Mesothelial cell of epicardium (in vitro differentiated cells): ENCODE data around the gene UBXN11. TPM values are rescaled to one million over a fixed set of nuclear protein-coding genes. Genes with fewer than 3 reads are reported as not detected.
"Not testable (repeated sequence)": the region's sequence is repeated elsewhere in the genome, so short reads cannot be mapped to it uniquely, and the experiment has no call there.

ENCODE experiments used
- DNase-seq, 2 experiments: peaks; one replicate each; pipeline ENCODE4 v3.0.0; 2021; ENCODE audit warnings: low spot score in 2 of 2; ENCODE audit not compliant: unreplicated experiment in 2 of 2
- H3K27ac Mint-ChIP-seq: 2 replicates; pipeline ENCODE4 v1.8.0; 2021; ENCODE audit warnings: mixed read lengths
- H3K27me3 Mint-ChIP-seq: 2 replicates; pipeline ENCODE4 v1.8.0; 2021; ENCODE audit warnings: low read depth, mixed read lengths
- H3K36me3 Mint-ChIP-seq: 2 replicates; pipeline ENCODE4 v1.8.0; 2021; ENCODE audit warnings: mixed read lengths
- H3K4me1 Mint-ChIP-seq: 2 replicates; pipeline ENCODE4 v1.8.0; 2021; ENCODE audit warnings: mixed read lengths
- H3K4me3 Mint-ChIP-seq: 2 replicates; pipeline ENCODE4 v1.8.0; 2021; ENCODE audit warnings: mild to moderate bottlenecking, moderate library complexity, mixed read lengths
- H3K9me3 Mint-ChIP-seq: 2 replicates; pipeline ENCODE4 v1.8.0; 2021; ENCODE audit warnings: mixed read lengths
- total RNA-seq: library from RNA; stranded (reverse); gene quantifications from 3 replicates; pipeline ENCODE4 v1.2.1, GENCODE V29; 2021
- TF ChIP-seq, protein P1 (sequence below): fragments of 200-600 bp; sonication (generic); IDR thresholded peaks from one replicate; pipeline ENCODE4 v1.5.0; 2021; ENCODE audit warnings: antibody characterized with exemption; ENCODE audit not compliant: unreplicated experiment

The UBXN11 gene
- total RNA-seq, 1 donor from 2014 or later, result 29.6 TPM

GRCh38 chr1:26317612-26318337, 11.3 kb upstream of the UBXN11 start, which contains the start of gene CD52:
CD52 (plus strand) TSS chr1:26317958; CDS start chr1:26318018, 60 bp downstream.
- Mint-ChIP-seq H3K9me3 (no peaks in the 10 kb centered on the region), H3K27me3 (no peaks in the 10 kb centered on the region), H3K4me3 (no peak within 1 kb of the TSS), H3K27ac (peak within 1 kb of the TSS; percentile 44), H3K36me3 (peaks cover 2% of the 10 kb centered on the region), H3K4me1 (peaks cover 14% of the 10 kb centered on the region)
- no peak for DNase-seq
- TF ChIP-seq, protein P1, sequence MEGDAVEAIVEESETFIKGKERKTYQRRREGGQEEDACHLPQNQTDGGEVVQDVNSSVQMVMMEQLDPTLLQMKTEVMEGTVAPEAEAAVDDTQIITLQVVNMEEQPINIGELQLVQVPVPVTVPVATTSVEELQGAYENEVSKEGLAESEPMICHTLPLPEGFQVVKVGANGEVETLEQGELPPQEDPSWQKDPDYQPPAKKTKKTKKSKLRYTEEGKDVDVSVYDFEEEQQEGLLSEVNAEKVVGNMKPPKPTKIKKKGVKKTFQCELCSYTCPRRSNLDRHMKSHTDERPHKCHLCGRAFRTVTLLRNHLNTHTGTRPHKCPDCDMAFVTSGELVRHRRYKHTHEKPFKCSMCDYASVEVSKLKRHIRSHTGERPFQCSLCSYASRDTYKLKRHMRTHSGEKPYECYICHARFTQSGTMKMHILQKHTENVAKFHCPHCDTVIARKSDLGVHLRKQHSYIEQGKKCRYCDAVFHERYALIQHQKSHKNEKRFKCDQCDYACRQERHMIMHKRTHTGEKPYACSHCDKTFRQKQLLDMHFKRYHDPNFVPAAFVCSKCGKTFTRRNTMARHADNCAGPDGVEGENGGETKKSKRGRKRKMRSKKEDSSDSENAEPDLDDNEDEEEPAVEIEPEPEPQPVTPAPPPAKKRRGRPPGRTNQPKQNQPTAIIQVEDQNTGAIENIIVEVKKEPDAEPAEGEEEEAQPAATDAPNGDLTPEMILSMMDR, result no peak

GRCh38 chr1:26317146-26317545, 10.7 kb upstream of the UBXN11 start:
- Mint-ChIP-seq H3K4me3 (no peak overlapping the region), H3K9me3 (no peaks in the 10 kb centered on the region), H3K27ac (peak overlapping the region; percentile 8)

DNA sequence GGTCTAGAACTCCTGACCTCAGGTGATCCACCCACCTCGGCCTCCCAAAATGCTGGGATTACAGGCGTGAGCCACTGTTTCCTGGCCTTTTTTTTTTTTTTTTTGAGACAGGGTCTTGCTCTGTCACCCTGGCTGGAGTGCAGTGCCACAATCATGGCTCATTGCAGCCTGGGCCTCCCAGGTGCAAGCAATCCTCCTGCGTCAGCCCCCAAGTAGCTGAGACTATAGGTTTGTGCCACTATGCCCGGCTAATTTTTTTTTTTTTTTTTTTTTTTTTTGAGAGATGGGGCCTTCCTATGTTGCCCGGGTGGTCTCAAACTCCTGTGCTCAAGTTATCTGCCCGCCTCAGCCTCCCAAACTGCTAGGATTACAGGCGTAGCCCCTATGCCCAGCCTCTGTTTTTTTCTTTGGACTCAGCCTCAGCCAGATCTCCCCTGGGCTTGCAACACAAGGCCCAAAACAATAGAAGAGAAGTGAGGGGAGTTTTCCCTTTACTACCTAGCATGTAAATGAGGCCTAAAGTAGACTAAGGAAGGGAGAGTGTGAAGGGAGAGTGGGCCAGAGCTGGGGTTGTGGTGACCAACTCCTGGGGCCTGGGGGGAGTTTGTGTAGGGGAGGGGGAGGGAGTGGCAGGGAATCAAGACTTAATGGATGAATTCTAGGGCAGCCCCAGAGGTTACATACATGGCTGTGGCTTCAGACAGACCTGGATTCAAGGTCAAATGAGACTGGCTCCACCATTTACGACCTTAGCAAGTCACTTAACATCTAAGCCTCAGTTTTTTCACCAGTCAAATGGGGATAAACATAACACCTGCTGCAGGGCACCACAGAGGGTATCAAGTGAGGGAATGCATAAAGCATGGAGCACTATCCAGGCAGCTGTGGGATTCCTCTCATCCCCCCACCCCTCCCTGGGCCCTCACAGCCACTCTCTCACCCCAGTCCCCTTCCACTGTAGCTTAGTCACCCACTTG, 9.7 kb upstream of the UBXN11 start:
- TF ChIP-seq, protein P1, result no peak
- Mint-ChIP-seq H3K9me3 (no peaks in the 10 kb centered on the region), H3K4me3 (no peak overlapping the region), H3K27ac (no peak overlapping the region), H3K27me3 (no peaks in the 10 kb centered on the region), H3K36me3 (no peaks in the 10 kb centered on the region), H3K4me1 (peaks cover 11% of the 10 kb centered on the region)
- no peak for DNase-seq

More at GRCh38 chr1:26317146-26317545, 10.7 kb upstream of the UBXN11 start:
- Mint-ChIP-seq H3K27me3 (no peaks in the 10 kb centered on the region), H3K36me3 (no peaks in the 10 kb centered on the region), H3K4me1 (peaks cover 14% of the 10 kb centered on the region)
- TF ChIP-seq, protein P1, result no peak
- no peak for DNase-seq

DNA sequence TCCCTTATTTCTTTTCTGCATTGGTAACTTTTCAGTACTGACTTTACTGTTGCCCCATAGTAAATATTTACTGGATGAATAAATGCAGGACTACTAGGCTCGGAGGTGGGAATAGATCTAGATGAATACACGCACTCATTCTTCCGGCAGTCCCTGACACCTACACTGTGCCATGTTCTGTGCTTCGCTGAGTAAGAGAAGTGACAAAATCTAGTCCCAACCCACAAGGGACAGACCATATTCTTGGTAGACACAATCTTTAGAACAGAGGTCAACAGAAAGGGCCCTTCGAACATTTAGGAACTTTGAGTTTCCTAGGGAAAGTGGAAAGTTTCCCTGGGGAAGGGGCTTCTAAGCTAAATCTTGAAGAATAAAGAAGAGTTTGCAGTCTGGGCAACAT, 8.1 kb upstream of the UBXN11 start:
- Mint-ChIP-seq H3K4me1 (peaks cover 11% of the 10 kb centered on the region), H3K9me3 (no peaks in the 10 kb centered on the region), H3K27ac (no peak overlapping the region), H3K4me3 (no peak overlapping the region), H3K27me3 (no peaks in the 10 kb centered on the region), H3K36me3 (no peaks in the 10 kb centered on the region)
- DNase-seq, result no peak
- TF ChIP-seq, protein P1, result no peak

- H3K27ac Mint-ChIP-seq, H3K4me3 Mint-ChIP-seq, DNase-seq: not testable (repeated sequence)
Observed at GRCh38 chr1:26307966-26308899, 1.8 kb upstream of the UBXN11 start.

More at GRCh38 chr1:26307966-26308899, 1.8 kb upstream of the UBXN11 start:
- not testable (repeated sequence) for H3K27me3 Mint-ChIP-seq, H3K36me3 Mint-ChIP-seq, H3K9me3 Mint-ChIP-seq
- peaks cover 14% of the 10 kb centered on the region for H3K4me1 Mint-ChIP-seq
